DND-41 (cell line): Measurements from ENCODE around the gene PIGU.

Source experiments
- ATAC-seq: fragments of 200-7000 bp; cut with Tn5 transposase; 3 replicates; pipeline ENCODE4 v1.9.1; 2021; ENCODE audit warnings: low read depth; ENCODE audit not compliant: insufficient read depth
- DNase-seq: peaks from one replicate; pipeline ENCODE4 v3.0.0-alpha.2; 2020
- H2AFZ ChIP-seq: 2 replicates; pipeline ENCODE4 v1.6.0; 2012; ENCODE audit warnings: low read depth, low read length
- H3K27ac ChIP-seq: 2 replicates; pipeline ENCODE4 v1.5.1; 2012; ENCODE audit warnings: low read length, inconsistent platforms
- H3K27me3 ChIP-seq: fragments of 200-600 bp; sonication (generic); 2 replicates; pipeline ENCODE4 v1.6.0; 2012; ENCODE audit warnings: low read length, mild to moderate bottlenecking, inconsistent platforms; ENCODE audit not compliant: insufficient read depth, poor library complexity
- H3K36me3 ChIP-seq: 2 replicates; pipeline ENCODE4 v1.5.1; 2012; ENCODE audit warnings: low read length, inconsistent platforms; ENCODE audit not compliant: insufficient read depth
- H3K4me1 ChIP-seq: 2 replicates; pipeline ENCODE4 v1.5.1; 2012; ENCODE audit warnings: mild to moderate bottlenecking, low read length; ENCODE audit not compliant: insufficient read depth
- H3K4me2 ChIP-seq: 2 replicates; pipeline ENCODE4 v1.6.0; 2012; ENCODE audit warnings: mild to moderate bottlenecking, moderate library complexity, low read length, inconsistent platforms; ENCODE audit not compliant: insufficient read depth
- H3K4me3 ChIP-seq, 2 experiments: fragments of 200-600 bp in 1 of 2; shearing (Covaris generic) in 1 of 2; 2 replicates each; pipeline ENCODE4 v1.5.1; 2012 to 2016; ENCODE audit warnings: inconsistent platforms in 2 of 2, low read length in 2 of 2, mild to moderate bottlenecking in 2 of 2, low read depth in 1 of 2, moderate library complexity in 1 of 2
- H3K79me2 ChIP-seq: 2 replicates; pipeline ENCODE4 v1.6.0; 2012; ENCODE audit warnings: low read length, inconsistent platforms; ENCODE audit not compliant: insufficient read depth
- H3K9ac ChIP-seq: 2 replicates; pipeline ENCODE4 v1.6.0; 2012; ENCODE audit warnings: low read depth, mild to moderate bottlenecking, inconsistent platforms, low read length, moderate library complexity
- H3K9me3 ChIP-seq: 2 replicates; pipeline ENCODE4 v1.5.1; 2012; ENCODE audit warnings: low read length, moderate library complexity, mild to moderate bottlenecking, inconsistent platforms; ENCODE audit not compliant: insufficient read depth, severe bottlenecking
- H4K20me1 ChIP-seq: 2 replicates; pipeline ENCODE4 v1.6.0; 2012; ENCODE audit warnings: low read length; ENCODE audit not compliant: insufficient read depth
- CTCF ChIP-seq: IDR thresholded peaks from 2 replicates; pipeline ENCODE4 v1.5.1; 2012; ENCODE audit warnings: borderline replicate concordance, low read length, moderate library complexity, mild to moderate bottlenecking; ENCODE audit not compliant: poor library complexity, severe bottlenecking; ENCODE audit errors: extremely low read depth
- EZH2 ChIP-seq: IDR thresholded peaks from 3 replicates; pipeline ENCODE4 v1.6.1; 2012; ENCODE audit warnings: borderline replicate concordance, low read depth, mild to moderate bottlenecking, moderate library complexity, low read length, inconsistent platforms; ENCODE audit not compliant: severe bottlenecking

PIGU gene

GRCh38 chr20:34559311-34560140, 117.4 kb downstream of the PIGU start:
- no peak overlapping the region for H3K27ac ChIP-seq
- H3K9me3 ChIP-seq = no peaks in the 10 kb centered on the region
- TF ChIP-seq EZH2 = no peak
- no peak for TF ChIP-seq CTCF
- no peak overlapping the region for H3K9ac ChIP-seq
- H3K79me2 ChIP-seq = no peaks in the 10 kb centered on the region
- no peak overlapping the region for H3K4me3 ChIP-seq
- no peak overlapping the region for H2AFZ ChIP-seq
- no peak for ATAC-seq
- H3K36me3 ChIP-seq = peaks cover 40% of the 10 kb centered on the region
- no peak for DNase-seq
- H4K20me1 ChIP-seq = no peaks in the 10 kb centered on the region
- H3K4me1 ChIP-seq = no peaks in the 10 kb centered on the region
- H3K27me3 ChIP-seq = no peaks in the 10 kb centered on the region
- no peak overlapping the region for H3K4me2 ChIP-seq

- no peaks in the 10 kb centered on the region for H3K4me1 ChIP-seq
- H3K4me3 ChIP-seq = no peak within 1 kb of the TSS
- H3K79me2 ChIP-seq = no peaks in the 10 kb centered on the region
- H3K27me3 ChIP-seq = no peaks in the 10 kb centered on the region
- peaks cover 40% of the 10 kb centered on the region for H3K36me3 ChIP-seq
- no peak for TF ChIP-seq CTCF
- TF ChIP-seq EZH2 = no peak
- H3K9ac ChIP-seq = no peak within 1 kb of the TSS
- no peaks in the 10 kb centered on the region for H4K20me1 ChIP-seq
- no peak within 1 kb of the TSS for H3K27ac ChIP-seq
- ATAC-seq = no peak
- H3K9me3 ChIP-seq = no peaks in the 10 kb centered on the region
- DNase-seq = no peak
- H2AFZ ChIP-seq = no peak within 1 kb of the TSS
- H3K4me2 ChIP-seq = no peak within 1 kb of the TSS
These were observed 118.3 kb downstream of the PIGU start, which contains the start of gene MAP1LC3A for GRCh38 chr20:34558320-34559218. Gene MAP1LC3A, plus strand, starts transcription at chr20:34558718. Its CDS starts 151 bp downstream, at chr20:34558869.

- H2AFZ ChIP-seq = no peak overlapping the region
- H4K20me1 ChIP-seq = no peaks in the 10 kb centered on the region
- no peak overlapping the region for H3K27ac ChIP-seq
- H3K4me2 ChIP-seq = no peak overlapping the region
- H3K4me1 ChIP-seq = no peaks in the 10 kb centered on the region
- H3K4me3 ChIP-seq = no peak overlapping the region
- H3K36me3 ChIP-seq = peaks cover 40% of the 10 kb centered on the region
- H3K9ac ChIP-seq = no peak overlapping the region
- no peaks in the 10 kb centered on the region for H3K27me3 ChIP-seq
- ATAC-seq (no peak), DNase-seq (no peak)
- H3K79me2 ChIP-seq = no peaks in the 10 kb centered on the region
- TF ChIP-seq EZH2 (no peak), CTCF (no peak)
- no peaks in the 10 kb centered on the region for H3K9me3 ChIP-seq
These were observed 119.0 kb downstream of the PIGU start for GRCh38 chr20:34557936-34558319.
